ENCODE data around the gene CDS2. TPM values are rescaled to one million over a fixed set of nuclear protein-coding genes. Genes with fewer than 3 reads are reported as not detected.

CDS2 gene
- total RNA-seq, 1 donor from 2014 or later = 67.9 TPM

GRCh38 chr20:5119435-5120184 is 7.2 kb upstream of the CDS2 start, which contains the start of gene PCNA:
Gene PCNA, minus strand, starts transcription at chr20:5119958. Its CDS starts 160 bp downstream, at chr20:5119798.
- peak; percentile 88 for DNase-seq (ENCODE audit: low read depth)

DNA sequence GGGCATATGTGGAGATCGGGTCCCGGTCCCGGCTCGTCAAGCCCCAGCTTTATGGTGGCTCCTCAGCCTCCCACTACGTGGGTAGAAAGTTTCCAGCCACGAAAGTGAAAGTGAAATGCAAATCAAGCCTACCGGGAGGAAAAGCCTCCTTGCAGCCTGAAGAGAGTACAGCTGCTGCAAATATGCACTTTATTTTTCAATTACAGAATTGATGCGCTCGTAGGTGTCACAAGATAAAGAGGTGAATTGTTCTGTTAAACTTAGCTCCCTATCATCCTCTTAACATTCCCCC is 6.7 kb upstream of the CDS2 start:
- DNase-seq (ENCODE audit: low read depth) = no peak

- no peak for DNase-seq (ENCODE audit: low read depth)
These were observed 3.9 kb upstream of the CDS2 start for GRCh38 chr20:5122873-5123260.

- DNase-seq (ENCODE audit: low read depth) = peak; percentile 48
These were observed 523 bp downstream of the CDS2 start for GRCh38 chr20:5127204-5127858.

- DNase-seq (ENCODE audit: low read depth) = no peak
These were observed 1.1 kb downstream of the CDS2 start for GRCh38 chr20:5127859-5128424.

DNA sequence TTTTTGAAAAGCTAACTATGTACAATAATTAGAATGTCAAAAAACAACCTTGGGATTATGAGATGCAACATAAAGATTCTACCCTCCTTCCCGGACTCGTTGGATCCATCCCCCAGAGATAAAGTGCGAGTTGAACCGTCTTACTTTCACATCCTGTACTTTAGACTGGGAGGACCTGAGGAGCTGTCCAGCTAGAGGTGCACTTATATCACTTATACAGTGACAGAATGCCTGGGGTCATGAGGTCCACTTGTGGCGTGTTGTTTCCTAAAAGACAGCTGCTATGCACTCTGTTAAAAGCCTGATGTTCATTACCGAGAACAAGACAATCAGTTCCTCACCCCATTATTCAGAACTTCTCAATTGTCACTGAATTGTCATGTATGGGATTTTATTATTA is 2.1 kb downstream of the CDS2 start:
- no peak for DNase-seq (ENCODE audit: low read depth)

- no peak for DNase-seq (ENCODE audit: low read depth)
These were observed 4.7 kb downstream of the CDS2 start for GRCh38 chr20:5131502-5131901.

- no peak for DNase-seq (ENCODE audit: low read depth)
These were observed 7.2 kb downstream of the CDS2 start for GRCh38 chr20:5133998-5134397.

- DNase-seq (ENCODE audit: low read depth) = no peak
These were observed 8.7 kb downstream of the CDS2 start for GRCh38 chr20:5135363-5136012.

DNA sequence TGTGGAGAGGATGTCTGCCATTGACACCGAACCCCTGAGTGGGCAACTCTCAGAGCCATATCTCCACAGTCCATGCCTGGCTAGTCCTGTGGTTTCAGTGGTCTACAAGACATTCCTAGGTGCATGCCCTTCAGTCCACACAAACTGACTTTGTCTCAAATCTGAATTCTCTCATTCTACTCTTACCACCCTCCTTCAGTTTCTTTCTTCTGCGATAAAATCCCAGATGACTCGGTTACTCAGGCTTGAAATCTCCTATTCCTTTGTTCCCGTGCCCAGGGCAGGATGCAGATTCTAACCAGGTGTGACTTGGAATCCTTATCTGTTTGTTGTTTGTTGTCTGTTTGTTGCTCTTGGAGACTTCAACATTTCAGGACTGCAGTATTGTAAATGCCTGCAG is 9.3 kb downstream of the CDS2 start:
- DNase-seq (ENCODE audit: low read depth) = peak; percentile 57

GRCh38 chr20:5140195-5140594 is 13.4 kb downstream of the CDS2 start:
- no peak for DNase-seq (ENCODE audit: low read depth)

DNA sequence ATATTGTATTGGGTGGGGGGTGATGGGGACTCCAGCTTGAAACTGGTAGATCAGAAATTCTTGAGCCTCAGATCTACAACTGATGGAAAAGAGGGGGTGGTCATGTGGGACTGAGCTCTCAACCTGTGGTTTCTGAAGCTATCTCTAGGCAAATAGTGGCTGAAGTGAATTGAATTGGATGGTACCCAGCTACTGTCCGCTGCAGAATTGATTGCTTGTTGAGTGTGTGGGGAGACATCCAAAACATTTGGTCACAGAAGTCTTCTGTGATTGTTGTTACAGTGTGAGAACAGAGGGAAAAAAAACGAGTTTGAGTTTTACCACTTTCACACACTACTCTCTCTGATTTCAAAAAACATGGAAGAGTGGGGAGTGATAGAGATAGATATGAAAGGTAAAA is 14.8 kb downstream of the CDS2 start:
- DNase-seq (ENCODE audit: low read depth) = no peak

GRCh38 chr20:5143851-5144250 is 17.0 kb downstream of the CDS2 start:
- no peak for DNase-seq (ENCODE audit: low read depth)

DNA sequence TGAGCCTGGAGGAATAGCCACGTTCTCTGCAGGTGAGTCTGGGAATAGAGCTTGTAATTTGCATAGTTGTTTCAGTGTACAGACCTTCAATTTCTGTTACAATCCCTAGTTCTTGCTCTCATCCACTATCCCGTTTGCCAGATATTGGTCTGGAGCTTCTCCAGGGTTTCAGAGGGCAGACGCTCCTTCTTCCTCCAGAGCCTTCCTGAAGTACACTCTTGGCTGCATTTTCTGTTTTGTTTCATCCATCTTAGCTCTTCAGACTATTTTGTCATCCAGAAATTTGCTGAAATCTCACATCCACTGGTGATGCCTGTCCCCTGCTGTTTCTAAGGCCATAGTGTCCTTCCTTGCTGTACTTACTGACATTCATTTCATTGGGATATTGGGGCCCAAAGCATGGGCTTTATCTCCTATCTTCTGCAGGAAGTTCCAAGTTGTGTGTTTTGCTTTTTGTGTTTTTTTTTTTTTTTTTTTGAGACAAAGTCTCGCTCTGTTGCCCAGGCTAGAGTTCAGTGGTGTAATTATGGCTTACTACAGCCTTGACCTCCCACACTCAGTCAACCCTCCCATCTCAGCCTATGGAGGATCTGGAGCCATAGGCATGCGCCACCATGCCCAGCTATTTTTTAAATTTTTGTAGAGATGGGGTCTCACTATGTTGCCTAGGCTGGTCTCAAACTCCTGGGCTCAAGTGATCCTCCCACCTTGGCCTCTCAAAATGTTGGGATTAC is 18.7 kb downstream of the CDS2 start:
- no peak for DNase-seq (ENCODE audit: low read depth)

GRCh38 chr20:5146099-5146668 is 19.4 kb downstream of the CDS2 start:
- no peak for DNase-seq (ENCODE audit: low read depth)

- DNase-seq (ENCODE audit: low read depth) = no peak
These were observed 20.2 kb downstream of the CDS2 start for GRCh38 chr20:5146871-5147592.

- no peak for DNase-seq (ENCODE audit: low read depth)
These were observed 21.8 kb downstream of the CDS2 start for GRCh38 chr20:5148581-5148980.

DNA sequence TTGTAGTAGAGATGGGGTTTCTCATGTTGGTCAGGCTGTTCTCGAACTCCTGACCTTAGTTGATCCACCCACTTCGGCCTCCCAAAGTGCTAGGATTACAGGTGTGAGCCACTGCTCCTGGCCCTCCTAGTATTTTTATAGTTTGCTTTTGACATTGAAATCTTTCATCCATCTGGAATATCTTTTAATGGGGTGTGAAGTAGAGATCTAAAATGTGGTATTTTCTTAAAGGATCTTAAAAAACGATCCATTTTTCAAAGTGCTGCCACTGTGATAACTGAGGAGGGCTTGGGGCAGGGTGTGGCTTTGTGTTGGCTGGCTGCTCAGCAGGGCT is 23.1 kb downstream of the CDS2 start:
- no peak for DNase-seq (ENCODE audit: low read depth)

- peak; percentile 79 for DNase-seq (ENCODE audit: low read depth)
These were observed 23.6 kb downstream of the CDS2 start for GRCh38 chr20:5150226-5151076.

DNA sequence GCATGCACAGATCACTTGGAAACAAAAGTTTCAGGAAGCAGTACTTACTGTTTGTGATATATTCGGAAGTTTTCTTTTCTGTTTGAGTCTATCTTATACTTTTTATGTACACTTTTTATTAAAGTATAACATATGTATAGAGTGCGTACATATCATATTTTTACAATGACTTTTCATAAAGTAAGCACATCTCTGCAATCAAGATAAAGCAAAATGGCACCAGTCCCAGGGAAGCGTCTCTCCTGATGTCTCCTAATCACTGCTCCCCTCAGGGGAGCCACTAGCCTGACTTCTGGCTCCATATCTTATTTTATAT is 26.3 kb downstream of the CDS2 start:
- no peak for DNase-seq (ENCODE audit: low read depth)

Data from renal cortical epithelial cell (primary cell).